Measurements from ENCODE around the gene M6PR. TPM values are rescaled to one million over a fixed set of nuclear protein-coding genes. Genes with fewer than 3 reads are reported as not detected.

Gene M6PR
- total and polyA plus RNA-seq, 2 of the 13 experiments (the other 11 are each of a cell fraction or from before 2014, with no cell fraction given): 98.2 to 127 TPM

DNA sequence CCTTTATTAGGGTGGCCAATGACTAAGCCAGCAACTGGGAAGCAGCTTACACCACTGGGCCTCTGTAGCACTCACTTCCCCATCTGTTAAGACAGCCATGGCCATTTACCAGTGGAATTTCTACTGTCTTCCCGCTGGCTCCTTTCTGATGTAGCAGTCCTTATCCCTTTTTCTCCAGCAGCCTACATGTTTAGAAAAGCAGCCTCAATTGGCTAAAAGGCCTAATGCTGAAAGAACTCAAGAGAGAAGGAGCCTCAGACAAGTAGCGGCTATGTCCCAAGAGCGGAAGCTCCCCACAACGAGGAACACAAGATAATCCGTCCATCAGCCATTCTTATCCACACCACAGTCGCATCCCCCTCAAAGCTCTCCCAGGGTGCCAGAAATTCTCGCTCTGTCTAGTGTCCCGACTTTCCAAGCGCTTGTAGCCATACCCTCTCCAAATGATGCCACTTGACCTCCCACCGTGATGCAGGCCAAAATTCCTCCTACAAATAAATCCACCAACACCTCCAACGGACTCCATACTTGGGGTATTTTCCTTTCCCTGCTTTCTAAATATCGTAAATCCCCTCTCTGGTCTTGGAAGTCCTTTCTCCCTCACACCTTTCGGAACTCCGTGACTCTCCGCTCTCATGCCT is 624 bp downstream of the M6PR start:
- no peak for TF ChIP-seq ZNF282 (IDR thresholded peaks at IDR 0.05; ENCODE audit: partially characterized antibody)
- TF ChIP-seq DPF2 (CRISPR knock-in tag; IDR thresholded peaks at IDR 0.05; ENCODE audit: borderline replicate concordance, low read depth): 0 out of 2 replicates have a peak, but pooled peaks have one; percentile 10
- peak; percentile 26; the same call in 1 of the 2 replicates for TF ChIP-seq ETV5 (CRISPR knock-in tag; IDR thresholded peaks at IDR 0.05; ENCODE audit: borderline replicate concordance)
- 0 out of 2 replicates have a peak, but pooled peaks have one; percentile 19 for TF ChIP-seq KLF13 (CRISPR knock-in tag; IDR thresholded peaks at IDR 0.05)
- TF ChIP-seq ZNF788 (CRISPR knock-in tag; IDR thresholded peaks at IDR 0.05; ENCODE audit: borderline replicate concordance): 0 out of 2 replicates have a peak, but pooled peaks have one; percentile 37
- TF ChIP-seq, protein P1, sequence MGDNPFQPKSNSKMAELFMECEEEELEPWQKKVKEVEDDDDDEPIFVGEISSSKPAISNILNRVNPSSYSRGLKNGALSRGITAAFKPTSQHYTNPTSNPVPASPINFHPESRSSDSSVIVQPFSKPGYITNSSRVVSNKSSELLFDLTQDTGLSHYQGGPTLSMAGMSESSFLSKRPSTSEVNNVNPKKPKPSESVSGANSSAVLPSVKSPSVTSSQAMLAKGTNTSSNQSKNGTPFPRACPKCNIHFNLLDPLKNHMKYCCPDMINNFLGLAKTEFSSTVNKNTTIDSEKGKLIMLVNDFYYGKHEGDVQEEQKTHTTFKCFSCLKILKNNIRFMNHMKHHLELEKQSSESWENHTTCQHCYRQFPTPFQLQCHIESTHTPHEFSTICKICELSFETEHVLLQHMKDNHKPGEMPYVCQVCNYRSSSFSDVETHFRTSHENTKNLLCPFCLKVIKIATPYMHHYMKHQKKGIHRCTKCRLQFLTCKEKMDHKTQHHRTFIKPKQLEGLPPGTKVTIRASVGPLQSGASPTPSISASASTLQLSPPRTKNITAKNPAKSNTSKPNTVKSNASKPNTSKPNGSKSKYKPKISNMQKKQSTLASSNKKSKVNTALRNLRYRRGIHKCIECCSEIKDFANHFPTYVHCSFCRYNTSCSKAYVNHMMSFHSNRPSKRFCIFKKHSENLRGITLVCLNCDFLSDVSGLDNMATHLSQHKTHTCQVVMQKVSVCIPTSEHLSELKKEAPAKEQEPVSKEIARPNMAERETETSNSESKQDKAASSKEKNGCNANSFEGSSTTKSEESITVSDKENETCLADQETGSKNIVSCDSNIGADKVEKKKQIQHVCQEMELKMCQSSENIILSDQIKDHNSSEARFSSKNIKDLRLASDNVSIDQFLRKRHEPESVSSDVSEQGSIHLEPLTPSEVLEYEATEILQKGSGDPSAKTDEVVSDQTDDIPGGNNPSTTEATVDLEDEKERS (CRISPR knock-in tag; IDR thresholded peaks at IDR 0.05): 0 out of 2 replicates have a peak, but pooled peaks have one; percentile 53
- TF ChIP-seq JUNB (CRISPR knock-in tag; IDR thresholded peaks at IDR 0.05; ENCODE audit: borderline replicate concordance): 0 out of 2 replicates have a peak, but pooled peaks have one; percentile 34
- TF ChIP-seq ONECUT2 (CRISPR knock-in tag; IDR thresholded peaks at IDR 0.05): no peak
- 0 out of 2 replicates have a peak, but pooled peaks have one; percentile 14 for TF ChIP-seq ZNF138 (CRISPR knock-in tag; IDR thresholded peaks at IDR 0.05; ENCODE audit: low read depth)
- TF ChIP-seq, protein P2, sequence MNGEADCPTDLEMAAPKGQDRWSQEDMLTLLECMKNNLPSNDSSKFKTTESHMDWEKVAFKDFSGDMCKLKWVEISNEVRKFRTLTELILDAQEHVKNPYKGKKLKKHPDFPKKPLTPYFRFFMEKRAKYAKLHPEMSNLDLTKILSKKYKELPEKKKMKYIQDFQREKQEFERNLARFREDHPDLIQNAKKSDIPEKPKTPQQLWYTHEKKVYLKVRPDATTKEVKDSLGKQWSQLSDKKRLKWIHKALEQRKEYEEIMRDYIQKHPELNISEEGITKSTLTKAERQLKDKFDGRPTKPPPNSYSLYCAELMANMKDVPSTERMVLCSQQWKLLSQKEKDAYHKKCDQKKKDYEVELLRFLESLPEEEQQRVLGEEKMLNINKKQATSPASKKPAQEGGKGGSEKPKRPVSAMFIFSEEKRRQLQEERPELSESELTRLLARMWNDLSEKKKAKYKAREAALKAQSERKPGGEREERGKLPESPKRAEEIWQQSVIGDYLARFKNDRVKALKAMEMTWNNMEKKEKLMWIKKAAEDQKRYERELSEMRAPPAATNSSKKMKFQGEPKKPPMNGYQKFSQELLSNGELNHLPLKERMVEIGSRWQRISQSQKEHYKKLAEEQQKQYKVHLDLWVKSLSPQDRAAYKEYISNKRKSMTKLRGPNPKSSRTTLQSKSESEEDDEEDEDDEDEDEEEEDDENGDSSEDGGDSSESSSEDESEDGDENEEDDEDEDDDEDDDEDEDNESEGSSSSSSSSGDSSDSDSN (CRISPR knock-in tag; IDR thresholded peaks at IDR 0.05): peak; percentile 1; the same call in 1 of the 2 replicates
- POLR2A ChIA-PET: interaction anchor here (1.1 to 2.4 kb wide), 8 partner anchors 10 to 116 kb away, joined by 3 to 27 read pairs (median 6); partner anchors contain the start of gene PHC1
- WGBS (ENCODE audit: low lambda C conversion rate): 3% methylated on average over 14 of the region's 15 CpGs

More for the DNA sequence above, 624 bp downstream of the M6PR start:
- Histone ChIP-seq H3K4me3 (replicated peaks in 1 of 3; ENCODE audit: insufficient read depth in 1 of 3, low read depth in 2 of 3, low read length in 3 of 3) (peak overlapping the region; percentile 81 to 89 (median 86)), H3K27me3 (ENCODE audit: control insufficient read depth in 1 of 2, insufficient read depth in 2 of 2, low read length in 2 of 2) (no peaks in the 10 kb centered on the region; a peak in 1 of 5 replicates), H3K4me2 (ENCODE audit: low read depth, low read length) (peak overlapping the region; percentile 90), H3K9ac (ENCODE audit: insufficient read depth, low read depth, low read length) (peak overlapping the region; percentile 90), H3K4me1 (ENCODE audit: insufficient read depth, low read length) (peaks cover 30% of the 10 kb centered on the region), H4K20me1 (ENCODE audit: insufficient read depth, low read length) (no peaks in the 10 kb centered on the region), H2AFZ (ENCODE audit: low read length) (no peak overlapping the region), H3K27ac (ENCODE audit: extremely low read length, insufficient read depth, low read length) (peak overlapping the region; percentile 93), H3K9me3 (ENCODE audit: low read length) (no peaks in the 10 kb centered on the region; the same call in 1 of the 2 replicates), H3K36me3 (replicated peaks in 1 of 2; ENCODE audit: control insufficient read depth in 1 of 2, insufficient read depth in 2 of 2, low read length in 2 of 2) (peaks cover 3 to 23% of the 10 kb centered on the region in 2 experiments), H3K79me2 (ENCODE audit: insufficient read depth, low read length) (peaks cover 37% of the 10 kb centered on the region)
- ATAC-seq (peak; percentile 15), FAIRE-seq (no peak), DNase-seq (ENCODE audit: low spot score) (peak; percentile 7)
- BruUV-seq (replicated peaks): TSS peak; percentile 67
- CTCF ChIA-PET (ENCODE audit: low intra/inter-chr PET ratio, low total read pairs): interaction anchor here (1.6 kb wide), 1 partner anchor 91 kb away, joined by 5 read pairs; no protein-coding TSS in a partner anchor
- intact Hi-C loops (cut with micrococcal nuclease; ENCODE audit: unreplicated experiment) (loop anchor here (5.0 kb wide), 1 partner anchor 37 kb away; the partner anchor contains the start of gene PHC1), in situ Hi-C loops (cut with HindIII; ENCODE audit: extremely low pct_ligation_motif_present, low pct_unique_long_range_greater_than_20kb) (loop anchor here (25.0 kb wide), 1 partner anchor 88 kb away; no protein-coding TSS in a partner anchor)

Data from HepG2 (cell line).